HK-2 (cell line): ENCODE measurements around the gene CD300A.
A peak's percentile ranks its signal among the peaks of the same experiment; 100 is the strongest.

Experiments
- DNase-seq: peaks from one replicate; pipeline ENCODE4 v3.0.0-alpha.2; 2018; ENCODE audit not compliant: unreplicated experiment

The CD300A gene

GRCh38 chr17:74466111-74466827 is at the start of gene CD300A:
Gene CD300A (plus strand): TSS chr17:74466634. CDS start chr17:74466704, 70 bp downstream.
- no peak for DNase-seq

GRCh38 chr17:74417178-74418045 is 49.0 kb upstream of the CD300A start:
- peak; percentile 50 for DNase-seq

- DNase-seq, result no peak
These were observed 46.5 kb upstream of the CD300A start for GRCh38 chr17:74419928-74420411.

DNA sequence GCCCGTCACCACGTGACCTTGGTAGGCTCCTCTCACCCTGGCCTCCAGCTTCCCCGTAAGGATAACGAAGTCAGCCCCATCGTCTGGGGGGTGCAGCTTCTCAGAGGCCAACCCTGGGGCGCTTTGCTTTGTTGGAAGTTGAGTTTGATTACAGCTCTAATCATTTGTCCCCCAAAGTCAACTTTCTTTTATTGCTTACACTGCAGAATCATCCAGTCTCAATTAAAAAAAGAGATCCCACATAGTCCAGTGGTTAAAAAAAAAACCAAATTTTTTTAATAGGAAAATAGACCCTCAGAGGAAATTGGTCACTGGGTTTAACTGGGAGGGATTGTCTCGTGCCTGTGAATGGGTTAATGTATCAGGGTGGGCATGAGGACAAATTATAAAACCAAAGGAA is 42.3 kb upstream of the CD300A start:
- DNase-seq, result no peak

GRCh38 chr17:74424657-74425056 is 41.8 kb upstream of the CD300A start:
- DNase-seq, result no peak

DNA sequence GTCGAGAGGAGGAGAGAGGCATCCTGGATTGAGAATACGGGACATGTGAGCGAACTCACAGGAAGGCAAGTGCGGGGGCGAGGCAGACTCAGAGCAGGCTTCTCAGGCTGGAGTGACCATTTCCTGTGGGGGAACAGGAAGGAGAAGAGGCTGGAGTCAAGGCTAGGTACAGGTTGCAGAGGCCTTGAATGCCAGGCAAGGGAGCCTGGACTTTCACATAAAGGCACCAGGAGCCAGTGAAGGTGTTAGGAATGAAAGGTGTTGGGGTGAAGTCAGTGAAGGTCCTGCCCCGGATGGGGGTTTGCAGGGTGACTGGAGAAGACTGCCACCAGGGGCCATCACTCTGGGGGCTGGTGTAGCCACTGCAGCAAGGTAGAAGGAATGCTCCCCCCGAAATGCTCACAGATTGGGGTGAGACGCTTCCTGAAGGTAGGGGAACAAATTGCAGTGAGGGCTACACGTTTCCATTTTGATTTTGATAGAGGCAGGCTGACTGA is 39.8 kb upstream of the CD300A start:
- no peak for DNase-seq

DNA sequence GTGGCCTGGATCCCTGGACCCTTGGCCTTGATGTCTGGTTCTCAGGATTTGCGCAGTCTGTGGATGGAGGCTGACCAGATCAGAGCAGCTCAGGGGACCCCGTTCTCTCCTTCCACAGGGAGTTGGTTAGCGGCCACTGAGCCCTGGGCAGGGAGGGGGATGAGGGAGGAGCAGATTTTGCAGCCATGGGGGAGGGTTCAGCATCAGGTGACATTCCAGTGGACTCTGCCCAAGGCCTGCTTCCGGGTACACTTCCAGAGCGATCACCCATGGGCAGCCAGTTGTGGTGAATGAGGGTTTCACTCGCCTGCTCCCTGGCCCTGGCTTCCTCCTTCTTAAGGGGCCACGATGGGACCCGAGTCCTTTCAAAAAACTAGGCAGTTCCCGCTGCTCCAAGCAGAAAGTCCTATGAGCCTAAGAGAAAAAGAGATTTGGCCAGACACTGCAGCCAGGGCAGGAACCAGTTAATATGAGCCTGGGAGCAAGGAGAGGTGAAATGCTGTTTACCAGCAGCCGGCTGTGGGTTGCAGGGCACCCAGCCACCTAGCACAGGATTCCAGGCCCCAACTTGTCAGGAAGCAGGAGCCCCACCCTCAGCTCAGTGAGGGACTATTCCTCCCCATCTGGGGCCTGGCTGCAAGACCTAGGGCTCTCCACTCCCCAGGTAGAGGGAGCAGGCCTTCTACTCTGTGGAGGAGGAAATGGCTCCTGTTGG is 39.2 kb upstream of the CD300A start:
- peak; percentile 65 for DNase-seq

- DNase-seq, result no peak
These were observed 38.7 kb upstream of the CD300A start for GRCh38 chr17:74427763-74428153.

- no peak for DNase-seq
These were observed 36.6 kb upstream of the CD300A start for GRCh38 chr17:74429604-74430384.

DNA sequence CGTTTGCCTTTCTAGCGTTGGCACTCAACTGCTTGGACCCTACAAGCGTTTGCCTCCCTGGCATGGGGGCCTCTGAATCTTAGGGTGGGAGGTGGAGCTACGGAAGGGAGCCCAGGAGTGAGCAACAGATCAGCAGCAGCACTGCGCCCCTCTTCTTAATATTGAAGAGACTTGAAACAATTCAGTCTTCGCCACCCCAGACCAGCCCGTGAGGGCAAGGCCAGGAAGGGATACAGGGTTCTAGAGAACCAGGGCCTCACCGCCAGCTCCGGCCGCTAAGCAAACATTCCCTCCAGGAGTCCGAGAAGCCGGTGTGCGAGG is 36.1 kb upstream of the CD300A start:
- DNase-seq, result no peak

DNA sequence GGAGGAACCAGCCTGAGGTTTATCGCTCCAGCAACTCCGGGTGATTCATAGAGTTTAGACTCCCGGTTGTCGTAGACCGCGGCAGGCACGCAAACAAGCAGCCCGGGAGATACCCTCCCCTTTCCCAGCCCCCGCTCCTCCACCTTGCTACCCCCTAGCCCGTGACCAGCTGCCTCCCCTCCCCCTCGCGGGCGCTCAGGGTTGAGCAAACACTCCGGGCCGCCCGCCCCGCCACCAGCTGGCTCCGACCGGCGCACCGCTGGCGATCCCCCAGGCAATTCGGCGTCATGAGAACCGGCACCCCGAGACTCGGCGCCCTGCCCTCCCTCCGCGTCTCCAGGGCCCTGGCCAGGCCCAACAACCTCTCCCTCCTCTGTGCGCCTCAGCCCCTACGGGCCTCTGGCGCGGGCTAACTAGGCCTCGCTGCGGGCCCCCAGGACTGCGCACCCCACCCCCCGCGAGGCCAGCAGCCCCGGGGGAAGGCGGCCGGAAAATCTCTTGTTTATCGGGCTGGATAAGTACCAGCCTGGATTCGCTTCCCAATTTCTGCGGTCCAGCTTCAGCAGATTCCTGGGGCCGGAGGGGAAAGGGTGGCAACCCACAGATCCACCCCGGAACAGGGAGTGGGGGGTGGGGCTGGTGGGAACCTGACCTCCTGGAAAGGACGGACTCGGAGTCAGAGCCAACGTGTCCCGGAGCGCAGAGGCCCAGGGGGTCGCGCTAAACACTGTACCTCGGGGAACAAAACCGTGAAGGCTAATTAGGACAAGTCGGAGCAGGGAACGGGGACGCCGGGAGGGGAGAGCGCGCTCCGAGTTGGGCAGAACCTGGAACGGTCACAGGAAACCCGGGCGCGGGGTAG is 35.5 kb upstream of the CD300A start:
- DNase-seq, result peak; percentile 93

DNA sequence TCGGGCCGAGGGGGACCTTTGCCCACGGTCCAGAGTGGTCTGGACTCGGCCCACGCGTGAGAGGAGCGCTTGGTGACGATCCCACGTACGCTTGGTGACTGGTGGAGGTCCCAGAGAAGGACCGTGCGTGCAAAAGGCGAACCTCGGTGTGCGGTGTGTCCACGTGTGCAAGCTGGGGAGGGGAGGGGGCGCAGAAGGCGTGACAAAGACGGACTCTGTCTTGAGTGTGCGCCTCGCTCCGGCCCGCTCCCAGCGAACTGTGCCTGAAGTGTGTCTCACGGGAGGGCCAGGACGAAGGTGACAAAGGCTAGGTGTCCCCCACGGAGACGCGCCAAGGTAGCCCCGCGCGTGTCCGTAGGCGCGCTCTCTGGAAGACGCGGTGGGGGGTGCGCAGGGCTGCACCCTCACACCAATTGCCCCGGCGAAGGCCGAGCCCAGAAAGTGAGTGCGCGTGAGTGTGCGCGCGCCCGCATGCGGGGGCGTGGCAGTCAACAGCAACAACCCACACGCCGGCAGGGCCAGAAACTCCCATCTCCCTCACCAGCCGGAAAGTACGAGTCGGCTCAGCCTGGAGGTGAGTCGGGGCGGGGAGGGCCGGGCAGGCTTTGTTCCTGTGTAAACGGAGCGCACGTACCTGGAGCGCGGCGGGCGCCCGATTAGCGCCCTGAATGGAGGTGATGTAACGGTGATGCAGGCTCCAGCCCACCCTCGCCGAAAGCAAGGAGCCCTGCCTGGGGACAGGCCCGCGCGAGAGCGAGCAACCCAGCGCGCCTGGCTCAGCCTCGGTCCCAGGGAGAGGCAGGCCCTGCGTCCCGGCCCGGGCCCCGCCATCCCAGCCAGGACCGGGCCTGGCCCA is 34.6 kb upstream of the CD300A start, which contains the start of gene GPRC5C:
GPRC5C (plus strand) TSS at position 521 of the 856 bp plus-strand sequence. CDS start 7,689 bp downstream, outside the sequence.
- peak; percentile 75 for DNase-seq

- DNase-seq, result no peak
These were observed 34.1 kb upstream of the CD300A start for GRCh38 chr17:74432424-74432690.

DNA sequence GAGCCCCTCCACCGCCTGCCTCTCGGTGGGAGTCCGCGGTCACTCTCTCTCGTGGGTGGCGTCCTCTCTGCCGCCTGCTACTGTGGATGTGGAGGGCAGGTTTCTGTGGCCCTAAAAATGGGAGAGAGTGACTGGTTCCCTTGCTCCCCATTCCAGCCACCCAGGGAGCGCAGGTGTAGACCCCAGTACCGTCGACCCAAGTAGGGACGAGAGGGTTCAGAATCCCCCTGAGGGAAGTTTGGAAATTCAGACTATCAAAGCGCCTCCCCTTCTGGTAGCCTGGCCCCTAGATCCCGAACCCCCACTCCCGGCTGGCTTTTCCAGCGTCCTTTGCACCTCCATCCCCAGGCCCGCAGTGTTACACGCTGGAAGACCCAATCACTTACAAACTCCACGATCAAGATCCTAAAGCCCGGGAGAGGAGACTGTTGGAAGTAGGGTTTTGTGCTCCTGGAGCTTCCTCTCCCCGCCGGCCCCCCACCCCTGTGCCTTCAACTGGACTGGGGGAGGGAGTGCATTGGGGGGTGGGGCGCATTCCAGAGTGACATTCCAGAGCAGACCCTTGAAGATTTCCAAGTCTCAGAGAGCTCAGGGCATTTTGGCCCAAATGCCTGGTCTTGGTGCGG is 33.6 kb upstream of the CD300A start:
- DNase-seq, result no peak

DNA sequence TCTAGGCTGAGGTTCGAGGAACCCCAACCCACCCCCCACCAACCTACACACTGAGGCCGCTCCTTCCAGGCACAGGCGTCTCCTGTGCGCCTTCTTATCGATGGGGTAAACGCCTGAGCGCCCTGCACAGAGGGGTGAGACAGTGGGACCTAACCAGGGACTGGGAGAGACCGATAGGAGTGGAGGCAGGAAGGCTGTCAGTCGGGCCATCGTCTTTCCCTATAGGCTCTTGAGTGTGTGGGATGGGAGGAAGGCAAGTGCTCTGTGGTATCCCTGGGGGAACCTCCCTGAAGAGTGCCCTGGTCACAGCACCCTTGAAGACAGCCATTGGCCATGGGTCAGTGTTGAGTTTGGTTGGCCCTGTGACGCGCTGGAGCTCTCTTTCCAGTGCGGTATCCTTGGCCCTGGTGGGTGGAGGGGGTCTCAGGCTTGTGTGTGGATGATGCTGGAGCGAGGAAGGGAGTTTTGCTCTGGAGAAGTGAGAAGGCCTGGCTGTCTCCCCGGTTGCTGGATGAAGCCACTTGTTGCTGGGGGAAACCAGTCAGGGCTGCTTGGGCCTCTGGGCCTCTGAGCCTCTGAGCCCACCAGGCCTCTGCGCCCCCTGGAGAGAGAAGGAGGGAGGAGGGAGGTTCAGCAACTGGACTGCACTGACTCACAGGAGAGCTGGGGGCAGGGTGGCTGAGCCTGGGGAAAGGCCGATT is 32.9 kb upstream of the CD300A start:
- no peak for DNase-seq

DNA sequence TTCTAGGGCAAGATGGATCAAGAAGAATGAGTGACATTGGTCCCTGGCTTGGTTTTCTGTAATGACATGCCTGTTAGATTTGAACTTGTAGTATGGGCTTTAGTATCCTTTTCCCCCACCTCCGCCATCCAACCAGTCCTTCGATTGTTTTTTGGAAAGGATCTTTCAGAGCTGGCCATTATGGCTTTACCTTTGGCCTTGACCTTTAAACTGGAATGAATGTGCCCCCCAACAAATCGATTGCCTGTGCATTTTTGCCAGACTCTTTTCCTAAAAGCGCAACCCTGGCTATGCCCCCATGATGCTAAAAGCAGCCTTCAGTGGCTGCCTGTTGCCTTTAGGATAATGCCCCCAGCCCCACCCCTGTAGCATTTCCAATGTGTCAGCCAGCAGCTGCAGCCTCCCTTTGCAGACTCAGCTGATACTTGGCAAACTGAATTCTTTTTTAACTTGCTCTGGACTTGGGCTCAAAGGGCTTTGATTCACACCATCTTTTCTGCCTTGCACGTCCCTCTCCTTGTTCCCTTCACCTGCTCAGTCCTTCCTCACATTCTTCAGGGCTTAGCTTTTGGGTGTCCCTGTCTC is 30.6 kb upstream of the CD300A start:
- no peak for DNase-seq

DNA sequence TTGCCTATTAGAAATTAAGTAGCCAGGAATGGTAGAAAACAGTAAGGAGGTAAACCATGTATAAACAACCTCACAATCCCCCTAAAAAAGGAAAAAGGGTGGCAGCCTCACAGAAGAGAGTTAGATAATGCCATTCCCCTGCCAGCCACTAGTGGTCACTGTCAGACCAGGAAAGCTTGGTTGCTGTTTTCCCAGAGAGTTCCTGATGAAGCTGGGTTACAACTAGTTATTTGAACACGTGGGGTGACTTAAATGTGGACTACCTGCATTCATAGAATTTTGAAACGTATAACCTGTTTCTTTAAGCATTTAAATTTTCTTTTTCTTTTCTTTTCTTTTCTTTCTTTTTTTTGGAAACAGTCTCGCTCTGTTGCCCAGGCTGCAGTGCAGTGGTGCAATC is 28.7 kb upstream of the CD300A start:
- no peak for DNase-seq
